Measurements from ENCODE around the gene SLC4A5.
A peak's percentile ranks its signal among the peaks of the same experiment; 100 is the strongest.

SLC4A5 gene

GRCh38 chr2:74227646-74228045 lies 115.6 kb downstream of the SLC4A5 start:
- no peak for DNase-seq (ENCODE audit: insufficient read length, low spot score)
- no peak for FAIRE-seq
- TF ChIP-seq PAX5 (IDR thresholded peaks at IDR 0.05; ENCODE audit: insufficient read depth, low read length, severe bottlenecking) (no peak), POLR2A (IDR thresholded peaks at IDR 0.05; ENCODE audit: low read depth, low read length) (no peak), POLR2AphosphoS5 (IDR thresholded peaks at IDR 0.05; ENCODE audit: low read depth, low read length) (no peak), TAF1 (IDR thresholded peaks at IDR 0.05; ENCODE audit: low read depth, low read length) (no peak), POU2F2 (IDR thresholded peaks at IDR 0.05; ENCODE audit: low read depth, low read length) (no peak), SPI1 (IDR thresholded peaks at IDR 0.05; ENCODE audit: low read depth, low read length) (no peak)

- no peak for TF ChIP-seq PAX5 (IDR thresholded peaks at IDR 0.05; ENCODE audit: insufficient read depth, low read length, severe bottlenecking)
- FAIRE-seq (no peak), DNase-seq (ENCODE audit: insufficient read length, low spot score) (no peak)
Measured at GRCh38 chr2:74226648-74227213, 116.5 kb downstream of the SLC4A5 start.

DNA sequence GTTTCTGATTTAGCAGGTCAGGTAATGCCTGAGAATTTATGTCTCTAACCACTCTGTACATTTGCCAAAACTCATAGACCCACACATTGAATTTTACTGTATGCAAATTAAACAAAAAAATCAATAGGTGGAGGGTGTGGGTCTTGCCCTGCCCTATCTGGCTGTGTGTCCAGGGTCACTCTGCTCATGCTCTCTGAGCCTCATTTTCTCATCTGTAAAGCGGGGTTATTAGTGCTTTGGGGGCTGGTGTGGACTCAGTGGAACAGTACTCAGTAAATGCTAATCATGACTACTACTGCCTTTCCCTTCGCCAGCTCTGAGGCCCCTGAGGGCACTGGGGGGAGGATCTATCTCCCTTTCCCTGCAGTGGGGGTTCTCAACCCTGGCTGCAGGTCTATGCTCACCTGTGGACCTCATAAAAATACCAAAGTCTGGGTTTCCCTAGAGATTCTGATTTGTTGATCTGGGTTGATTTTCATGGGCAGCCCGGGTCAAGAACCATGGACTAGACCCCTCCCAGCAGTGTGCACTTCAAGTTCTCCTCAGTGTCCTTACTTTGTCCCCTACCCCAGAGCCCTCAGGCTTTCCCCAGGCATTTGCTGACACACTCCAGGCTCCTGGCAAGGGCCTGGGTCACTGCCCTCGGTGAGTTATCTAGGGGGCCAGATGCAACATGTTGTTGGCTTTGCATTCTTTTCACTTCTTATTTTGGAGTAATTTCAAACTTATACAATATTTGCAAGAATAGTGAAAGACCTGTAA lies 117.3 kb downstream of the SLC4A5 start:
- DNase-seq (ENCODE audit: insufficient read length, low spot score) (no peak), FAIRE-seq (no peak)
- TF ChIP-seq TAF1 (IDR thresholded peaks at IDR 0.05; ENCODE audit: low read depth, low read length), result no peak

- FAIRE-seq, result no peak
- TF ChIP-seq SPI1 (IDR thresholded peaks at IDR 0.05; ENCODE audit: low read depth, low read length) (no peak), POLR2AphosphoS5 (IDR thresholded peaks at IDR 0.05; ENCODE audit: low read depth, low read length) (0 out of 2 replicates have a peak, but pooled peaks have one; percentile 43)
- DNase-seq (ENCODE audit: insufficient read length, low spot score), result no peak
Measured at GRCh38 chr2:74223941-74224770, 119.1 kb downstream of the SLC4A5 start.

- no peak for TF ChIP-seq PAX5 (IDR thresholded peaks at IDR 0.05; ENCODE audit: insufficient read depth, low read length, severe bottlenecking)
- TF ChIP-seq POLR2A (IDR thresholded peaks at IDR 0.05; ENCODE audit: low read depth, low read length), result 0 out of 2 replicates have a peak, but pooled peaks have one; percentile 12
- peak; percentile 66; the same call in 1 of the 2 replicates for TF ChIP-seq POLR2AphosphoS5 (IDR thresholded peaks at IDR 0.05; ENCODE audit: low read depth, low read length)
- no peak for TF ChIP-seq SPI1 (IDR thresholded peaks at IDR 0.05; ENCODE audit: low read depth, low read length)
- no peak for TF ChIP-seq POU2F2 (IDR thresholded peaks at IDR 0.05; ENCODE audit: low read depth, low read length)
- no peak for TF ChIP-seq TAF1 (IDR thresholded peaks at IDR 0.05; ENCODE audit: low read depth, low read length)
- DNase-seq (ENCODE audit: insufficient read length, low spot score), result no peak
- FAIRE-seq, result no peak
Measured at GRCh38 chr2:74222300-74222650, 120.9 kb downstream of the SLC4A5 start.

GRCh38 chr2:74221604-74222299 lies 121.5 kb downstream of the SLC4A5 start:
- TF ChIP-seq TAF1 (IDR thresholded peaks at IDR 0.05; ENCODE audit: low read depth, low read length), result no peak
- TF ChIP-seq PAX5 (IDR thresholded peaks at IDR 0.05; ENCODE audit: insufficient read depth, low read length, severe bottlenecking), result no peak
- TF ChIP-seq POLR2AphosphoS5 (IDR thresholded peaks at IDR 0.05; ENCODE audit: low read depth, low read length), result no peak; the same call in 1 of the 2 replicates
- peak; percentile 44; the same call in 1 of the 2 replicates for TF ChIP-seq POLR2A (IDR thresholded peaks at IDR 0.05; ENCODE audit: low read depth, low read length)
- no peak; the same call in 1 of the 2 replicates for TF ChIP-seq POU2F2 (IDR thresholded peaks at IDR 0.05; ENCODE audit: low read depth, low read length)
- FAIRE-seq (no peak), DNase-seq (ENCODE audit: insufficient read length, low spot score) (no peak)

- no peak for DNase-seq (ENCODE audit: insufficient read length, low spot score)
- TF ChIP-seq SPI1 (IDR thresholded peaks at IDR 0.05; ENCODE audit: low read depth, low read length) (no peak), PAX5 (IDR thresholded peaks at IDR 0.05; ENCODE audit: insufficient read depth, low read length, severe bottlenecking) (no peak), POLR2AphosphoS5 (IDR thresholded peaks at IDR 0.05; ENCODE audit: low read depth, low read length) (no peak), POU2F2 (IDR thresholded peaks at IDR 0.05; ENCODE audit: low read depth, low read length) (no peak), TAF1 (IDR thresholded peaks at IDR 0.05; ENCODE audit: low read depth, low read length) (no peak), POLR2A (IDR thresholded peaks at IDR 0.05; ENCODE audit: low read depth, low read length) (no peak)
- FAIRE-seq, result no peak
Measured at GRCh38 chr2:74221091-74221490, 122.1 kb downstream of the SLC4A5 start.

- TF ChIP-seq POLR2A (IDR thresholded peaks at IDR 0.05; ENCODE audit: low read depth, low read length) (no peak; the same call in 1 of the 2 replicates), SPI1 (IDR thresholded peaks at IDR 0.05; ENCODE audit: low read depth, low read length) (no peak), PAX5 (IDR thresholded peaks at IDR 0.05; ENCODE audit: insufficient read depth, low read length, severe bottlenecking) (no peak), POLR2AphosphoS5 (IDR thresholded peaks at IDR 0.05; ENCODE audit: low read depth, low read length) (no peak), POU2F2 (IDR thresholded peaks at IDR 0.05; ENCODE audit: low read depth, low read length) (no peak), TAF1 (IDR thresholded peaks at IDR 0.05; ENCODE audit: low read depth, low read length) (no peak)
- DNase-seq (ENCODE audit: insufficient read length, low spot score) (no peak), FAIRE-seq (no peak)
Measured at GRCh38 chr2:74219846-74220486, 123.2 kb downstream of the SLC4A5 start.

DNA sequence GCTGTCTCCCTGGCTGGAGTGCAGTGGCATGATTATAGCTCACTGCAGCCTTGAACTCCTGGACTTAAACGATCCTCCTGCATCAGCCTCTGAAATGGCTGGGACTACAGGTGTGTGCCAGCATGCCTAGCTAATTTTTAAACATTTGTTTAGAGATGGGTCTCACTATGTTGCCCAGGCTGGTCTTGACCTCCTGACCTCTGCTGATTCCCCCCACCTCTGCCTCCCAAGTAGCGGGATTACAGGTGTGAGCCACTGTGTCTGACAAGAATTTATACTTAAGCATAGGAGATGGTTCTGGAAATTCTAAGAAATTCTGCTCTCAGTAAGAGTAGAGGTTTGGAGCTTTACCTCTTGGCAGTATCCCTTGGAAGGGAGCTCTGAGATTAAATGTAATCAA lies 126.6 kb downstream of the SLC4A5 start:
- FAIRE-seq (no peak), DNase-seq (ENCODE audit: insufficient read length, low spot score) (no peak)
- TF ChIP-seq PAX5 (IDR thresholded peaks at IDR 0.05; ENCODE audit: insufficient read depth, low read length, severe bottlenecking), result no peak
- no peak for TF ChIP-seq POLR2AphosphoS5 (IDR thresholded peaks at IDR 0.05; ENCODE audit: low read depth, low read length)
- TF ChIP-seq TAF1 (IDR thresholded peaks at IDR 0.05; ENCODE audit: low read depth, low read length), result no peak
- TF ChIP-seq POU2F2 (IDR thresholded peaks at IDR 0.05; ENCODE audit: low read depth, low read length), result no peak
- no peak for TF ChIP-seq POLR2A (IDR thresholded peaks at IDR 0.05; ENCODE audit: low read depth, low read length)
- TF ChIP-seq SPI1 (IDR thresholded peaks at IDR 0.05; ENCODE audit: low read depth, low read length), result no peak
